Anterior cingulate cortex (tissue), 58 donors: ENCODE results near the gene TPP1.

ENCODE experiments used
- DNase-seq, 58 donors: peaks; one replicate each; lab custom pipeline; 2025; lab: John Stamatoyannopoulos, UW

TPP1 gene

GRCh38 chr11:6629892-6630631 lies 10.8 kb upstream of the TPP1 start:
- no peak for DNase-seq

GRCh38 chr11:6629573-6629891 lies 10.3 kb upstream of the TPP1 start:
- no peak for DNase-seq

- no peak for DNase-seq
These were observed 9.3 kb upstream of the TPP1 start for GRCh38 chr11:6628526-6628925.

- DNase-seq: no peak
These were observed 8.6 kb upstream of the TPP1 start for GRCh38 chr11:6627762-6628241.

GRCh38 chr11:6626971-6627761 lies 7.9 kb upstream of the TPP1 start:
- peak in 40 of 58 donors; percentile 5 to 66 (median 26) for DNase-seq

GRCh38 chr11:6625832-6626420 lies 6.7 kb upstream of the TPP1 start:
- no peak for DNase-seq

GRCh38 chr11:6625156-6625831 lies 6.1 kb upstream of the TPP1 start:
- no peak for DNase-seq

- no peak for DNase-seq
These were observed 4.5 kb upstream of the TPP1 start for GRCh38 chr11:6623391-6624363.

GRCh38 chr11:6622261-6623171 lies 3.3 kb upstream of the TPP1 start:
- no peak for DNase-seq

- no peak for DNase-seq
These were observed 2.5 kb upstream of the TPP1 start for GRCh38 chr11:6621711-6622211.

GRCh38 chr11:6620636-6621035 lies 1.4 kb upstream of the TPP1 start:
- DNase-seq: no peak

GRCh38 chr11:6618117-6619003 lies 862 bp downstream of the TPP1 start:
- DNase-seq: peak in 54 of 58 donors; percentile 17 to 82 (median 56)

- no peak for DNase-seq
These were observed 1.9 kb downstream of the TPP1 start for GRCh38 chr11:6617315-6617781.

- no peak for DNase-seq
These were observed 2.5 kb downstream of the TPP1 start for GRCh38 chr11:6616596-6617250.

GRCh38 chr11:6615882-6616585 lies 3.2 kb downstream of the TPP1 start:
- DNase-seq: no peak

GRCh38 chr11:6615046-6615445 lies 4.2 kb downstream of the TPP1 start:
- DNase-seq: no peak
